ENCODE measurements around the gene HINFP.

- TF ChIP-seq CTCF (IDR thresholded peaks at IDR 0.05) (no peak), POLR2A (IDR thresholded peaks at IDR 0.05) (peak in 1 of 2 donors; percentile 28)
These were observed 47.9 kb downstream of the HINFP start for GRCh38 chr11:119169282-119169719.

All from thyroid gland (tissue), 4 donors.